GM23338 (cell line): ENCODE results near the gene ARPC4. TPM values are rescaled to one million over a fixed set of nuclear protein-coding genes. Genes with fewer than 3 reads are reported as not detected.

ENCODE experiments used
- ATAC-seq: fragments of 200-7000 bp; cut with Tn5 transposase; 3 replicates; pipeline ENCODE4 v1.9.1; 2020
- DNase-seq: peaks from one replicate; pipeline ENCODE4 v3.0.0-alpha.2; 2015; ENCODE audit warnings: low spot score
- H2AFZ ChIP-seq: fragments of 200-600 bp; sonication (generic); 2 replicates; pipeline ENCODE4 v1.8.0; 2016; ENCODE audit warnings: antibody characterized with exemption, mild to moderate bottlenecking, moderate library complexity
- H3F3A ChIP-seq: fragments of 200-600 bp; sonication (generic); replicated peaks from 2 replicates; pipeline ENCODE4 v1.8.0; 2017; ENCODE audit warnings: antibody characterized with exemption, mixed run types, low read depth
- H3K27ac ChIP-seq: fragments of 200-600 bp; sonication (generic); 2 replicates; pipeline ENCODE4 v1.6.1; 2016; ENCODE audit warnings: low read depth
- H3K27me3 ChIP-seq: fragments of 200-600 bp; sonication (generic); 2 replicates; pipeline ENCODE4 v1.8.0; 2016; ENCODE audit warnings: mild to moderate bottlenecking, mixed run types, moderate library complexity; ENCODE audit not compliant: insufficient read depth
- H3K36me3 ChIP-seq: fragments of 200-600 bp; sonication (generic); 2 replicates; pipeline ENCODE4 v1.8.0; 2016; ENCODE audit warnings: mild to moderate bottlenecking; ENCODE audit not compliant: insufficient read depth
- H3K4me1 ChIP-seq: fragments of 200-600 bp; sonication (generic); 2 replicates; pipeline ENCODE4 v1.8.0; 2016; ENCODE audit warnings: mild to moderate bottlenecking, moderate library complexity; ENCODE audit not compliant: insufficient read depth
- H3K4me2 ChIP-seq: fragments of 200-600 bp; sonication (generic); 2 replicates; pipeline ENCODE4 v1.7.1; 2017; ENCODE audit warnings: mixed run types
- H3K4me3 ChIP-seq: fragments of 200-600 bp; sonication (generic); 2 replicates; pipeline ENCODE4 v1.6.1; 2016; ENCODE audit warnings: mixed run types
- H3K79me2 ChIP-seq: fragments of 200-600 bp; sonication (generic); replicated peaks from 2 replicates; pipeline ENCODE4 v1.8.0; 2017; ENCODE audit warnings: mild to moderate bottlenecking; ENCODE audit not compliant: insufficient read depth
- H3K9me2 ChIP-seq: fragments of 200-600 bp; sonication (generic); 2 replicates; pipeline ENCODE4 v1.8.0; 2017; ENCODE audit not compliant: insufficient read depth
- H4K20me1 ChIP-seq: fragments of 200-600 bp; sonication (generic); replicated peaks from 2 replicates; pipeline ENCODE4 v1.8.0; 2017; ENCODE audit warnings: mild to moderate bottlenecking; ENCODE audit not compliant: insufficient read depth
- H3K27ac Mint-ChIP-seq: 2 replicates; pipeline ENCODE4 v1.8.0; 2020; ENCODE audit warnings: inconsistent platforms, mild to moderate bottlenecking, moderate library complexity, mixed read lengths
- H3K27me3 Mint-ChIP-seq: 3 replicates; pipeline ENCODE4 v1.8.0; 2022; ENCODE audit warnings: low read depth, mild to moderate bottlenecking, moderate library complexity, mixed read lengths, inconsistent platforms; ENCODE audit not compliant: insufficient read depth, poor library complexity
- H3K36me3 Mint-ChIP-seq: 3 replicates; pipeline ENCODE4 v1.8.0; 2021; ENCODE audit warnings: low read depth, mild to moderate bottlenecking, inconsistent platforms, moderate library complexity, mixed read lengths
- H3K4me1 Mint-ChIP-seq: 3 replicates; pipeline ENCODE4 v1.8.0; 2020; ENCODE audit warnings: mild to moderate bottlenecking, inconsistent platforms, mixed read lengths
- H3K4me3 Mint-ChIP-seq: 3 replicates; pipeline ENCODE4 v1.8.0; 2021; ENCODE audit warnings: moderate library complexity, mild to moderate bottlenecking, inconsistent platforms, mixed read lengths
- H3K9me3 Mint-ChIP-seq: 3 replicates; pipeline ENCODE4 v1.8.0; 2020; ENCODE audit warnings: moderate library complexity, mild to moderate bottlenecking, inconsistent platforms, mixed read lengths
- CREB1 ChIP-seq: fragments of 250-450 bp; sonication (Bioruptor Pico); IDR thresholded peaks from 2 replicates; pipeline ENCODE4 v1.5.0; 2020; ENCODE audit warnings: low read depth, mild to moderate bottlenecking, moderate library complexity
- EZH2 ChIP-seq: fragments of 200-600 bp; sonication (generic); IDR thresholded peaks from one replicate; pipeline ENCODE4 v1.8.0; 2017; ENCODE audit warnings: antibody characterized with exemption, mild to moderate bottlenecking, low read depth; ENCODE audit not compliant: unreplicated experiment
- EZH2phosphoT487 ChIP-seq: fragments of 200-600 bp; sonication (generic); IDR thresholded peaks from one replicate; pipeline ENCODE4 v1.8.1; 2018; ENCODE audit warnings: antibody characterized with exemption; ENCODE audit not compliant: unreplicated experiment
- JUNB ChIP-seq: IDR thresholded peaks from one replicate; pipeline ENCODE4 v1.6.1; 2016; ENCODE audit warnings: antibody characterized with exemption; ENCODE audit not compliant: unreplicated experiment
- NANOG ChIP-seq: IDR thresholded peaks from 2 replicates; pipeline ENCODE4 v1.6.1; 2016; ENCODE audit warnings: antibody characterized with exemption, borderline replicate concordance
- POLR2AphosphoS5 ChIP-seq: IDR thresholded peaks from 2 replicates; pipeline ENCODE4 v1.6.1; 2016; ENCODE audit warnings: antibody characterized with exemption, low read depth
- ZNF114 ChIP-seq: fragments of 250-450 bp; sonication (Bioruptor Pico); IDR thresholded peaks from 2 replicates; pipeline ENCODE4 v1.5.0; 2020; ENCODE audit warnings: mild to moderate bottlenecking, moderate library complexity
- ZNF331 ChIP-seq: fragments of 250-450 bp; sonication (Bioruptor Pico); IDR thresholded peaks from 2 replicates; pipeline ENCODE4 v1.5.0; 2020; ENCODE audit warnings: low read depth, mild to moderate bottlenecking, moderate library complexity
- polyA plus RNA-seq: library from polyadenylated mRNA; unstranded; fragments of >200 nt; fragmentation: Nextera tagmentation; extraction: Ambion mirVana; gene quantifications from 2 replicates; pipeline ENCODE4 v1.2.1, GENCODE V29; 2016
- total RNA-seq: library from RNA; depleted of rRNA; stranded (reverse); fragments of >200 nt; shearing (Covaris generic); gene quantifications from 2 replicates; pipeline ENCODE4 v1.2.3, GENCODE V29; 2014
- TF ChIP-seq, protein P1 (sequence below), 2 experiments: fragments of 200-600 bp in 1 of 2; sonication (generic) in 1 of 2; conservative IDR thresholded peaks; 2 replicates each; pipeline versions ENCODE4 v1.5.1 to v1.6.1; 2016 to 2017; ENCODE audit warnings: antibody characterized with exemption in 2 of 2, low read depth in 2 of 2, mild to moderate bottlenecking in 2 of 2, moderate library complexity in 1 of 2
- TF ChIP-seq, protein P2 (sequence below): IDR thresholded peaks from 2 replicates; pipeline ENCODE4 v1.6.1; 2016; ENCODE audit warnings: antibody characterized with exemption
- TF ChIP-seq, protein P3 (sequence below): fragments of 250-450 bp; sonication (Bioruptor Pico); IDR thresholded peaks from 2 replicates; pipeline ENCODE4 v1.5.0; 2020; ENCODE audit warnings: mild to moderate bottlenecking, moderate library complexity

Gene ARPC4
- total and polyA plus RNA-seq, 2 experiments from 2014 or later = 71.9 to 176 TPM

DNA sequence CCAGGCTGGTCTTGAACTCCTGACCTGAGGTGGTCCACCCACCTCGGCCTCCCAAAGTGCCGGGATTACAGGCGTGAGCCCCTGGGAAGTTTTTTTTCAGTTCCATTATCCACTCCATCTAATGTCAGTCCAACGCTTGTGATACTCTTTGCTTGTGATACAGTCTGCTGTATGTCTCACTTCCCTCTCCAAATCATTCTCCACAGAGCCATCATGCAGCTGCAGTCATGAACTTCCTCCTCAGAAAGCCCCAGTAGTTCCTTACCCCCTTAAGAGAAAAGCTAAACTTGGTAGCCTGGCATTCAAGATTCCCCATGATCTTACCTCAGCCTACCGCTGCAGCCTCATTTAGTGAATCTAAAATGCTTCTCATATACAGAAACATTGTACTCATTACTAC is 2.3 kb downstream of the ARPC4 start:
- Mint-ChIP-seq H3K4me3 (peak overlapping the region; percentile 43; the same call in 2 of the 3 replicates), H3K27me3 (peaks cover 12% of the 10 kb centered on the region), H3K4me1 (peaks cover 14% of the 10 kb centered on the region), H3K36me3 (peaks cover 55% of the 10 kb centered on the region), H3K9me3 (no peaks in the 10 kb centered on the region), H3K27ac (no peak overlapping the region; the same call in 1 of the 2 replicates)
- peaks cover 6% of the 10 kb centered on the region for H3K4me1 ChIP-seq
- H3F3A ChIP-seq = peaks cover 15% of the 10 kb centered on the region; the same call in 1 of the 2 replicates
- DNase-seq (no peak), ATAC-seq (no peak)
- no peaks in the 10 kb centered on the region for H3K27me3 ChIP-seq
- no peak overlapping the region for H3K4me3 ChIP-seq
- H2AFZ ChIP-seq = no peak overlapping the region
- TF ChIP-seq ZNF331 (CRISPR knock-in tag) (no peak), JUNB (no peak), POLR2AphosphoS5 (no peak), ZNF114 (CRISPR knock-in tag) (no peak), NANOG (no peak), EZH2 (no peak), CREB1 (CRISPR knock-in tag) (no peak), EZH2phosphoT487 (no peak)
- TF ChIP-seq, protein P1, sequence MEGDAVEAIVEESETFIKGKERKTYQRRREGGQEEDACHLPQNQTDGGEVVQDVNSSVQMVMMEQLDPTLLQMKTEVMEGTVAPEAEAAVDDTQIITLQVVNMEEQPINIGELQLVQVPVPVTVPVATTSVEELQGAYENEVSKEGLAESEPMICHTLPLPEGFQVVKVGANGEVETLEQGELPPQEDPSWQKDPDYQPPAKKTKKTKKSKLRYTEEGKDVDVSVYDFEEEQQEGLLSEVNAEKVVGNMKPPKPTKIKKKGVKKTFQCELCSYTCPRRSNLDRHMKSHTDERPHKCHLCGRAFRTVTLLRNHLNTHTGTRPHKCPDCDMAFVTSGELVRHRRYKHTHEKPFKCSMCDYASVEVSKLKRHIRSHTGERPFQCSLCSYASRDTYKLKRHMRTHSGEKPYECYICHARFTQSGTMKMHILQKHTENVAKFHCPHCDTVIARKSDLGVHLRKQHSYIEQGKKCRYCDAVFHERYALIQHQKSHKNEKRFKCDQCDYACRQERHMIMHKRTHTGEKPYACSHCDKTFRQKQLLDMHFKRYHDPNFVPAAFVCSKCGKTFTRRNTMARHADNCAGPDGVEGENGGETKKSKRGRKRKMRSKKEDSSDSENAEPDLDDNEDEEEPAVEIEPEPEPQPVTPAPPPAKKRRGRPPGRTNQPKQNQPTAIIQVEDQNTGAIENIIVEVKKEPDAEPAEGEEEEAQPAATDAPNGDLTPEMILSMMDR (conservative IDR thresholded peaks at IDR 0.05; ENCODE audit: low read depth in 2 of 2) = no peak
- TF ChIP-seq, protein P2, sequence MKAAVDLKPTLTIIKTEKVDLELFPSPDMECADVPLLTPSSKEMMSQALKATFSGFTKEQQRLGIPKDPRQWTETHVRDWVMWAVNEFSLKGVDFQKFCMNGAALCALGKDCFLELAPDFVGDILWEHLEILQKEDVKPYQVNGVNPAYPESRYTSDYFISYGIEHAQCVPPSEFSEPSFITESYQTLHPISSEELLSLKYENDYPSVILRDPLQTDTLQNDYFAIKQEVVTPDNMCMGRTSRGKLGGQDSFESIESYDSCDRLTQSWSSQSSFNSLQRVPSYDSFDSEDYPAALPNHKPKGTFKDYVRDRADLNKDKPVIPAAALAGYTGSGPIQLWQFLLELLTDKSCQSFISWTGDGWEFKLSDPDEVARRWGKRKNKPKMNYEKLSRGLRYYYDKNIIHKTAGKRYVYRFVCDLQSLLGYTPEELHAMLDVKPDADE = no peak
- TF ChIP-seq, protein P3, sequence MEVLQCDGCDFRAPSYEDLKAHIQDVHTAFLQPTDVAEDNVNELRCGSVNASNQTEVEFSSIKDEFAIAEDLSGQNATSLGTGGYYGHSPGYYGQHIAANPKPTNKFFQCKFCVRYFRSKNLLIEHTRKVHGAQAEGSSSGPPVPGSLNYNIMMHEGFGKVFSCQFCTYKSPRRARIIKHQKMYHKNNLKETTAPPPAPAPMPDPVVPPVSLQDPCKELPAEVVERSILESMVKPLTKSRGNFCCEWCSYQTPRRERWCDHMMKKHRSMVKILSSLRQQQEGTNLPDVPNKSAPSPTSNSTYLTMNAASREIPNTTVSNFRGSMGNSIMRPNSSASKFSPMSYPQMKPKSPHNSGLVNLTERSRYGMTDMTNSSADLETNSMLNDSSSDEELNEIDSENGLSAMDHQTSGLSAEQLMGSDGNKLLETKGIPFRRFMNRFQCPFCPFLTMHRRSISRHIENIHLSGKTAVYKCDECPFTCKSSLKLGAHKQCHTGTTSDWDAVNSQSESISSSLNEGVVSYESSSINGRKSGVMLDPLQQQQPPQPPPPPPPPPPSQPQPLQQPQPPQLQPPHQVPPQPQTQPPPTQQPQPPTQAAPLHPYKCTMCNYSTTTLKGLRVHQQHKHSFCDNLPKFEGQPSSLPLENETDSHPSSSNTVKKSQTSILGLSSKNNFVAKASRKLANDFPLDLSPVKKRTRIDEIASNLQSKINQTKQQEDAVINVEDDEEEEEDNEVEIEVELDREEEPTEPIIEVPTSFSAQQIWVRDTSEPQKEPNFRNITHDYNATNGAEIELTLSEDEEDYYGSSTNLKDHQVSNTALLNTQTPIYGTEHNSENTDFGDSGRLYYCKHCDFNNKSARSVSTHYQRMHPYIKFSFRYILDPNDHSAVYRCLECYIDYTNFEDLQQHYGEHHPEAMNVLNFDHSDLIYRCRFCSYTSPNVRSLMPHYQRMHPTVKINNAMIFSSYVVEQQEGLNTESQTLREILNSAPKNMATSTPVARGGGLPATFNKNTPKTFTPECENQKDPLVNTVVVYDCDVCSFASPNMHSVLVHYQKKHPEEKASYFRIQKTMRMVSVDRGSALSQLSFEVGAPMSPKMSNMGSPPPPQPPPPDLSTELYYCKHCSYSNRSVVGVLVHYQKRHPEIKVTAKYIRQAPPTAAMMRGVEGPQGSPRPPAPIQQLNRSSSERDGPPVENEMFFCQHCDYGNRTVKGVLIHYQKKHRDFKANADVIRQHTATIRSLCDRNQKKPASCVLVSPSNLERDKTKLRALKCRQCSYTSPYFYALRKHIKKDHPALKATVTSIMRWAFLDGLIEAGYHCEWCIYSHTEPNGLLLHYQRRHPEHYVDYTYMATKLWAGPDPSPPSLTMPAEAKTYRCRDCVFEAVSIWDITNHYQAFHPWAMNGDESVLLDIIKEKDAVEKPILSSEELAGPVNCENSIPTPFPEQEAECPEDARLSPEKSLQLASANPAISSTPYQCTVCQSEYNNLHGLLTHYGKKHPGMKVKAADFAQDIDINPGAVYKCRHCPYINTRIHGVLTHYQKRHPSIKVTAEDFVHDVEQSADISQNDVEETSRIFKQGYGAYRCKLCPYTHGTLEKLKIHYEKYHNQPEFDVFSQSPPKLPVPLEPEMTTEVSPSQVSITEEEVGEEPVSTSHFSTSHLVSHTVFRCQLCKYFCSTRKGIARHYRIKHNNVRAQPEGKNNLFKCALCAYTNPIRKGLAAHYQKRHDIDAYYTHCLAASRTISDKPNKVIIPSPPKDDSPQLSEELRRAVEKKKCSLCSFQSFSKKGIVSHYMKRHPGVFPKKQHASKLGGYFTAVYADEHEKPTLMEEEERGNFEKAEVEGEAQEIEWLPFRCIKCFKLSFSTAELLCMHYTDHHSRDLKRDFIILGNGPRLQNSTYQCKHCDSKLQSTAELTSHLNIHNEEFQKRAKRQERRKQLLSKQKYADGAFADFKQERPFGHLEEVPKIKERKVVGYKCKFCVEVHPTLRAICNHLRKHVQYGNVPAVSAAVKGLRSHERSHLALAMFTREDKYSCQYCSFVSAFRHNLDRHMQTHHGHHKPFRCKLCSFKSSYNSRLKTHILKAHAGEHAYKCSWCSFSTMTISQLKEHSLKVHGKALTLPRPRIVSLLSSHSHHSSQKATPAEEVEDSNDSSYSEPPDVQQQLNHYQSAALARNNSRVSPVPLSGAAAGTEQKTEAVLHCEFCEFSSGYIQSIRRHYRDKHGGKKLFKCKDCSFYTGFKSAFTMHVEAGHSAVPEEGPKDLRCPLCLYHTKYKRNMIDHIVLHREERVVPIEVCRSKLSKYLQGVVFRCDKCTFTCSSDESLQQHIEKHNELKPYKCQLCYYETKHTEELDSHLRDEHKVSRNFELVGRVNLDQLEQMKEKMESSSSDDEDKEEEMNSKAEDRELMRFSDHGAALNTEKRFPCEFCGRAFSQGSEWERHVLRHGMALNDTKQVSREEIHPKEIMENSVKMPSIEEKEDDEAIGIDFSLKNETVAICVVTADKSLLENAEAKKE = no peak
- H3K4me2 ChIP-seq = no peak overlapping the region
- H3K27ac ChIP-seq = 0 out of 2 replicates have a peak overlapping the region, but pooled peaks have one; percentile 2
- peaks cover 40% of the 10 kb centered on the region for H3K79me2 ChIP-seq
- H3K9me2 ChIP-seq = 0 out of 2 replicates have a peak, but pooled peaks cover 3% of the 10 kb centered on the region
- peaks cover 30% of the 10 kb centered on the region for H3K36me3 ChIP-seq
- H4K20me1 ChIP-seq = peaks cover 6% of the 10 kb centered on the region
